Aorta (tissue), 5 donors: Measurements from ENCODE around the gene MTF1. TPM values are rescaled to one million over a fixed set of nuclear protein-coding genes. Genes with fewer than 3 reads are reported as not detected.
A peak's percentile ranks its signal among the peaks of the same experiment; 100 is the strongest.

Source experiments
- ATAC-seq: fragments of 200-7000 bp; cut with Tn5 transposase; one replicate; pipeline ENCODE4 v1.9.1; 2022; ENCODE audit warnings: moderate library complexity; ENCODE audit not compliant: low FRiP score
- DNase-seq, 2 donors: peaks; one replicate each; pipeline ENCODE4 v3.0.0-alpha.2; 2020
- H3K27ac ChIP-seq, 2 donors: one replicate each; pipeline ENCODE4 v1.5.1; 2013; ENCODE audit warnings: low read length in 2 of 2, mild to moderate bottlenecking in 2 of 2, moderate library complexity in 2 of 2, control low read depth in 1 of 2, inconsistent platforms in 1 of 2, low read depth in 1 of 2
- H3K27me3 ChIP-seq, 2 donors: one replicate each; pipeline ENCODE4 v1.6.1; 2013; ENCODE audit warnings: control low read depth in 1 of 2, low read length in 1 of 2, mild to moderate bottlenecking in 1 of 2, moderate library complexity in 1 of 2; ENCODE audit not compliant: insufficient read depth in 2 of 2, control insufficient read depth in 1 of 2
- H3K36me3 ChIP-seq, 2 donors: one replicate each; pipeline ENCODE4 v1.6.1; 2013; ENCODE audit warnings: control low read depth in 1 of 2, low read length in 1 of 2, mild to moderate bottlenecking in 1 of 2; ENCODE audit not compliant: insufficient read depth in 2 of 2, control insufficient read depth in 1 of 2
- H3K4me1 ChIP-seq, 2 donors: one replicate each; pipeline ENCODE4 v1.6.1; 2013; ENCODE audit warnings: low read length in 2 of 2, control low read depth in 1 of 2, mild to moderate bottlenecking in 1 of 2, moderate library complexity in 1 of 2; ENCODE audit not compliant: insufficient read depth in 2 of 2, control insufficient read depth in 1 of 2
- H3K4me3 ChIP-seq, 2 donors: one replicate each; pipeline ENCODE4 v1.5.1; 2013; ENCODE audit warnings: low read length in 2 of 2, control low read depth in 1 of 2, mild to moderate bottlenecking in 1 of 2
- H3K9me3 ChIP-seq: one replicate; pipeline ENCODE4 v1.6.1; 2013; ENCODE audit warnings: mild to moderate bottlenecking, low read length; ENCODE audit not compliant: control insufficient read depth
- WGBS, 2 donors: extraction: QIAGEN DNeasy Blood & Tissue Kit; methylation state at CpG; one replicate each; pipeline ENCODE4 v1.1.7; 2013; 5-methylcytosine and 5-hydroxymethylcytosine counted together
- intact Hi-C, 2 donors: fragments of 100-400 bp; cut with DNase I; formaldehyde crosslinking; loops; one replicate each; pipeline versions ENCODE4 v1.14.2 to v1.15.0; 2022
- polyA plus RNA-seq, 2 donors: library from polyadenylated mRNA; stranded (reverse); fragments of 200-250 nt; gene quantifications; one replicate each; pipeline ENCODE4 v1.2.3, GENCODE V29; 2013
- total RNA-seq, 2 donors: library from RNA; stranded (reverse); fragmentation: NEBNext Ultra II Directional; extraction: Animal tissue kit (Norgen Biotek cat#: 25700); gene quantifications; one replicate each; pipeline ENCODE4 v1.2.1, GENCODE V29; 2021
- donor health status: healthy with polysubstance abuse.
- donor health status: Bipolar disorder and iron deficiency.
- donor health status: DM: no; HTN: no; CAD: no.
- donor health status: DM: no; HTN: no; CAD: no.
- donor health status: DM: yes; HTN: yes; CAD: no.

The MTF1 gene
- total and polyA plus RNA-seq, 4 donors, result 2.1 to 23.5 (median 11.9) TPM

- no peaks in the 10 kb centered on the region for H3K4me1 ChIP-seq
- peaks cover 8 to 13% of the 10 kb centered on the region in 2 donors for H3K36me3 ChIP-seq
- intact Hi-C loops, result no loop called here
- no peaks in the 10 kb centered on the region for H3K9me3 ChIP-seq
- no peak overlapping the region for H3K4me3 ChIP-seq
- no peak overlapping the region for H3K27ac ChIP-seq
- ATAC-seq (no peak), DNase-seq (no peak)
- 85 to 93% methylated on average over 4 of the region's 4 CpGs for WGBS, 2 donors
- H3K27me3 ChIP-seq, result no peaks in the 10 kb centered on the region
Observed at GRCh38 chr1:37831109-37831508, 28.3 kb downstream of the MTF1 start.

- WGBS, 2 donors, result 88 to 95% methylated on average over 12 of the region's 12 CpGs
- intact Hi-C loops, result no loop called here
- Histone ChIP-seq H3K27me3 (no peaks in the 10 kb centered on the region), H3K4me3 (no peak overlapping the region), H3K27ac (no peak overlapping the region), H3K36me3 (peaks cover 6 to 8% of the 10 kb centered on the region in 2 donors), H3K9me3 (no peaks in the 10 kb centered on the region), H3K4me1 (no peaks in the 10 kb centered on the region)
- ATAC-seq (no peak), DNase-seq (no peak)
Observed at GRCh38 chr1:37828410-37829074, 30.9 kb downstream of the MTF1 start.

GRCh38 chr1:37825506-37825905 is 33.9 kb downstream of the MTF1 start:
- Histone ChIP-seq H3K9me3 (no peaks in the 10 kb centered on the region), H3K36me3 (peaks cover 3 to 5% of the 10 kb centered on the region in 2 donors), H3K27me3 (no peaks in the 10 kb centered on the region), H3K4me3 (no peak overlapping the region), H3K4me1 (no peaks in the 10 kb centered on the region), H3K27ac (no peak overlapping the region)
- DNase-seq (no peak), ATAC-seq (no peak)
- intact Hi-C loops, result no loop called here
- WGBS, 2 donors, result 93 to 98% methylated on average over 2 of the region's 2 CpGs

GRCh38 chr1:37824001-37824400 is 35.4 kb downstream of the MTF1 start:
- Histone ChIP-seq H3K27ac (no peak overlapping the region), H3K27me3 (no peaks in the 10 kb centered on the region), H3K36me3 (peaks cover 3 to 5% of the 10 kb centered on the region in 2 donors), H3K4me1 (no peaks in the 10 kb centered on the region), H3K4me3 (no peak overlapping the region), H3K9me3 (no peaks in the 10 kb centered on the region)
- DNase-seq (no peak), ATAC-seq (no peak)
- intact Hi-C loops, result no loop called here
- WGBS, 2 donors, result 90 to 91% methylated on average over 2 of the region's 2 CpGs

GRCh38 chr1:37822906-37823815 is 36.2 kb downstream of the MTF1 start:
- no peaks in the 10 kb centered on the region for H3K9me3 ChIP-seq
- DNase-seq (no peak), ATAC-seq (no peak)
- intact Hi-C loops, result no loop called here
- H3K4me3 ChIP-seq, result no peak overlapping the region
- no peaks in the 10 kb centered on the region for H3K4me1 ChIP-seq
- 91 to 93% methylated on average over 9 of the region's 9 CpGs for WGBS, 2 donors
- H3K36me3 ChIP-seq, result peaks cover 3 to 5% of the 10 kb centered on the region in 2 donors
- no peaks in the 10 kb centered on the region for H3K27me3 ChIP-seq
- H3K27ac ChIP-seq, result no peak overlapping the region

- WGBS, 2 donors, result 89 to 93% methylated on average over 2 of the region's 2 CpGs
- H3K36me3 ChIP-seq, result peaks cover 3 to 6% of the 10 kb centered on the region in 2 donors
Observed at GRCh38 chr1:37821481-37821880, 37.9 kb downstream of the MTF1 start.

GRCh38 chr1:37817481-37817880 is 41.9 kb downstream of the MTF1 start:
- WGBS, 2 donors, result 10 to 23% methylated on average over 2 of the region's 2 CpGs
- Histone ChIP-seq H3K9me3 (no peaks in the 10 kb centered on the region), H3K4me3 (no peak overlapping the region), H3K27me3 (no peaks in the 10 kb centered on the region), H3K27ac (no peak overlapping the region), H3K4me1 (no peaks in the 10 kb centered on the region), H3K36me3 (peaks cover 0 to 9% of the 10 kb centered on the region in 2 donors)
- intact Hi-C loops, result no loop called here
- no peak for DNase-seq
- ATAC-seq, result no peak

More at GRCh38 chr1:37821481-37821880, 37.9 kb downstream of the MTF1 start:
- Histone ChIP-seq H3K4me3 (no peak overlapping the region), H3K9me3 (no peaks in the 10 kb centered on the region), H3K4me1 (no peaks in the 10 kb centered on the region), H3K27ac (no peak overlapping the region), H3K27me3 (no peaks in the 10 kb centered on the region)
- intact Hi-C loops, result no loop called here
- ATAC-seq, result no peak
- DNase-seq, result no peak

- WGBS, 2 donors, result 89 to 92% methylated on average over 7 of the region's 7 CpGs
- DNase-seq (no peak), ATAC-seq (peak; percentile 64)
- intact Hi-C loops, result loop anchor here in 1 of 2 donors (5.0 kb wide), 1 partner anchor 43 kb away; the partner anchor contains the start of gene MTF1
- Histone ChIP-seq H3K27me3 (no peaks in the 10 kb centered on the region), H3K4me1 (no peaks in the 10 kb centered on the region), H3K27ac (no peak overlapping the region), H3K4me3 (no peak overlapping the region), H3K36me3 (peaks cover 0 to 7% of the 10 kb centered on the region in 2 donors), H3K9me3 (no peaks in the 10 kb centered on the region)
Observed at GRCh38 chr1:37814252-37814651, 45.1 kb downstream of the MTF1 start.
